ENCODE results near the gene PANX2.

PANX2 gene

GRCh38 chr22:50227579-50228215, 57.2 kb downstream of the PANX2 start:
- no peak for DNase-seq (ENCODE audit: low spot score)

DNA sequence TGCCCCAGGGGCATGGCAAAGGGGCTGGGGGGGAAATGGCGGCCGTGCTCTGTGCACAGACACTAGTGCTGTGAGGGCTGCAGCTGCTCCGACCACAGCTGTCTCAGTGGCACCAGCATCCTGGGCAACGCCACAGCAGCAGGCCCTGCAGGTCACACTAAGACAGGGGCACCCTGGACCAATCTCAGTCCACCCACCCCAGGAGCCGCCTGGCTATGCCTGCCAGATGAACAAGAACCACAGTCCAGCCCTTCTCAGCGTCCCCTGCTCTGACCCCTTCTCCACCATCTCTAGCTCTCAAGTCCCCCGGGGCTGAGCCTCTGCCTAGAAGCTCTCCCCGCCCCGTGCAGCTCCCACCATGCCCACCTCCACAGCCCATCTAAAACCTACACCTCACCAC, 57.8 kb downstream of the PANX2 start:
- no peak for DNase-seq (ENCODE audit: low spot score)

GRCh38 chr22:50229370-50229769, 58.8 kb downstream of the PANX2 start:
- no peak for DNase-seq (ENCODE audit: low spot score)
